Astrocyte (in vitro differentiated cells and primary cell): Measurements from ENCODE around the gene KLF11. TPM values are rescaled to one million over a fixed set of nuclear protein-coding genes. Genes with fewer than 3 reads are reported as not detected.
"Not testable (repeated sequence)": the region's sequence is repeated elsewhere in the genome, so short reads cannot be mapped to it uniquely, and the experiment has no call there.

Experiments used
- DNase-seq: peaks from one replicate; pipeline ENCODE4 v3.0.0-alpha.2; 2010; ENCODE audit warnings: low read depth
- FAIRE-seq: peaks from 2 replicates; lab custom pipeline; 2011; peaks lifted over from hg19 to GRCh38; lab: Jason Lieb, UNC
- H2AFZ ChIP-seq: 2 replicates; pipeline ENCODE4 v1.6.0; 2012; ENCODE audit warnings: low read depth, low read length, inconsistent platforms
- H3K27ac ChIP-seq: 2 replicates; pipeline ENCODE4 v1.5.1; 2011; ENCODE audit warnings: low read depth, low read length, inconsistent platforms
- H3K27me3 ChIP-seq: 2 replicates; pipeline ENCODE4 v1.6.0; 2011; ENCODE audit warnings: low read length, inconsistent platforms; ENCODE audit not compliant: insufficient read depth
- H3K36me3 ChIP-seq: 2 replicates; pipeline ENCODE4 v1.5.1; 2011; ENCODE audit warnings: low read length, inconsistent platforms; ENCODE audit not compliant: insufficient read depth
- H3K4me1 ChIP-seq: 2 replicates; pipeline ENCODE4 v1.5.1; 2011; ENCODE audit warnings: low read length, inconsistent platforms; ENCODE audit not compliant: insufficient read depth
- H3K4me2 ChIP-seq: 2 replicates; pipeline ENCODE4 v1.6.0; 2012; ENCODE audit warnings: low read length, inconsistent platforms
- H3K4me3 ChIP-seq: 2 replicates; pipeline ENCODE4 v1.5.1; 2011; ENCODE audit warnings: low read depth, mild to moderate bottlenecking, low read length, inconsistent platforms; ENCODE audit not compliant: insufficient read depth
- H3K79me2 ChIP-seq: 2 replicates; pipeline ENCODE4 v1.6.0; 2012; ENCODE audit warnings: mild to moderate bottlenecking, low read length, inconsistent platforms; ENCODE audit not compliant: insufficient read depth
- H3K9ac ChIP-seq: 2 replicates; pipeline ENCODE4 v1.6.0; 2012; ENCODE audit warnings: mild to moderate bottlenecking, low read length, inconsistent platforms
- H3K9me3 ChIP-seq: 2 replicates; pipeline ENCODE4 v1.5.1; 2012; ENCODE audit warnings: low read depth, mild to moderate bottlenecking, low read length, inconsistent platforms; ENCODE audit not compliant: insufficient read depth
- H4K20me1 ChIP-seq: 2 replicates; pipeline ENCODE4 v1.6.0; 2012; ENCODE audit warnings: low read length, inconsistent platforms; ENCODE audit not compliant: insufficient read depth
- H3K27ac Mint-ChIP-seq: one replicate; pipeline ENCODE4 v1.8.0; 2021; ENCODE audit warnings: mild to moderate bottlenecking, mixed read lengths; ENCODE audit not compliant: unreplicated experiment
- H3K27me3 Mint-ChIP-seq: one replicate; pipeline ENCODE4 v1.8.0; 2021; ENCODE audit warnings: low read depth, mixed read lengths; ENCODE audit not compliant: unreplicated experiment
- H3K36me3 Mint-ChIP-seq: one replicate; pipeline ENCODE4 v1.8.0; 2021; ENCODE audit warnings: low read depth, mixed read lengths; ENCODE audit not compliant: unreplicated experiment
- H3K4me1 Mint-ChIP-seq: one replicate; pipeline ENCODE4 v1.8.0; 2021; ENCODE audit warnings: low read depth, mixed read lengths; ENCODE audit not compliant: unreplicated experiment
- H3K4me3 Mint-ChIP-seq: one replicate; pipeline ENCODE4 v1.8.0; 2021; ENCODE audit warnings: mild to moderate bottlenecking, moderate library complexity, mixed read lengths; ENCODE audit not compliant: unreplicated experiment
- H3K9me3 Mint-ChIP-seq: one replicate; pipeline ENCODE4 v1.8.0; 2021; ENCODE audit warnings: mild to moderate bottlenecking, mixed read lengths; ENCODE audit not compliant: unreplicated experiment
- CTCF ChIP-seq: IDR thresholded peaks from 2 replicates; pipeline ENCODE4 v1.5.1; 2011; ENCODE audit warnings: low read depth, mild to moderate bottlenecking, inconsistent platforms, low read length, moderate library complexity; ENCODE audit not compliant: insufficient read depth
- EZH2 ChIP-seq: IDR thresholded peaks from 2 replicates; pipeline ENCODE4 v1.6.1; 2012; ENCODE audit warnings: mild to moderate bottlenecking, low read length, inconsistent platforms; ENCODE audit not compliant: insufficient read depth
- total RNA-seq: library from RNA; stranded (reverse); gene quantifications from 2 replicates; pipeline ENCODE4 v1.2.1, GENCODE V29; 2021

KLF11 gene
- total RNA-seq, 1 donor from 2014 or later, result 9.8 TPM

DNA sequence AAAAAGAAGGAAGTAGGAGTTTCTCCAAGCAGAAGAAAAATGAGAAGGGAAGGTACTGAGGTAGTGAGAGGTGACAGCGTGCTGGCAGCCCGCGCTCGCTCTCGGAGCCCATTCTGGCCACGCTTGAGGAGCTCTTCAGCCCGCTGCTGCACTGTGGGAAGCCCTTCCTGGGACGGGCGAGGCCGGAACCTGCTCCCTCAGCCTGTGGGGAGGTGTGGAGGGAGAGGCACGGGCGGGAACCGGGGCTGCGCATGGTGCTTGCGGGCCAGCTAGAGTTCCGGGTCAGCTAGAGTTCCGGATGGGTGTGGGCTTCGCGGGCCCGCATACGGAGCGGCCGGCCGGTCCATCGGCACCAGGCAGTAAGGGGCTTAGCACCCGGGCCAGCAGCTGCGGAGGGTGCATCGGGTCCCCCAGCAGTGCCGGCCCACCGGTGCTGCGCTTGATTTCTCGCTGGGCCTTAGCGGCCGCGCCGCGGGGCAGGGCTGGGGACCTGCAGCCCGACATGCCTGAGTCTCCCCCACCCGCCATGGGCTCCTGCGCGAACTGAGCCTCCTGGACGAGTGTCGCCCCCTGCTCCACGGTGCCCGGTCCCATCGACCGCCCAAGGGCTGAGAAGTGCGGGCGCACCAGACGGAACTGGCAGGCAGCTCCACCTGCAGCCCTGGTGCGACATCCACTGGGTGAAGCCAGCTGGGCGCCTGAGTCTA, 48.0 kb downstream of the KLF11 start:
- H3K9me3 ChIP-seq, result peaks cover 5% of the 10 kb centered on the region
- H3K79me2 ChIP-seq, result no peaks in the 10 kb centered on the region
- no peak for TF ChIP-seq CTCF
- peak; percentile 75 for TF ChIP-seq EZH2
- no peaks in the 10 kb centered on the region for H3K36me3 ChIP-seq
- no peaks in the 10 kb centered on the region for H3K36me3 Mint-ChIP-seq
- H3K9me3 Mint-ChIP-seq, result peaks cover 3% of the 10 kb centered on the region
- H3K4me3 Mint-ChIP-seq, result peak overlapping the region; percentile 70
- H2AFZ ChIP-seq, result peak overlapping the region; percentile 18
- FAIRE-seq (no peak), DNase-seq (no peak)
- no peak overlapping the region for H3K4me3 ChIP-seq
- H3K27ac ChIP-seq, result no peak overlapping the region
- H3K4me1 Mint-ChIP-seq, result no peaks in the 10 kb centered on the region
- H3K4me1 ChIP-seq, result no peaks in the 10 kb centered on the region
- peaks cover 28% of the 10 kb centered on the region for H3K27me3 Mint-ChIP-seq
- no peak overlapping the region for H3K9ac ChIP-seq
- no peaks in the 10 kb centered on the region for H4K20me1 ChIP-seq
- peaks cover 33% of the 10 kb centered on the region for H3K27me3 ChIP-seq
- no peak overlapping the region for H3K27ac Mint-ChIP-seq
- H3K4me2 ChIP-seq, result no peak overlapping the region

DNA sequence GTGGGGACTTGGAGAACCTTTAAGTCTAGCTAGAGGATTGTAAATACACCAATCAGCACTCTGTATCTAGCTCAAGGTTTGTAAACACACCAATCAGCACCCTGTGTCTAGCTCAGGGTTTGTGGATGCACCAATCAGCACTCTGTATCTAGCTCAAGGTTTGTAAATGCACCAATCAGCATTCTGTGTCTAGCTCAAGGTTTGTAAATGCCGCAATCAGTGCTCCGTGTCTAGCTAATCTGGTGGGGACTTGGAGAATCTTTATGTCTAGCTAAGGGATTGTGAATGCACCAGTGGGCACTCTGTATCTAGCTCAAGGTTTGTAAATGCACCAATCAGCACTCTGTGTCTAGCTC, 48.5 kb downstream of the KLF11 start:
- H3K36me3 Mint-ChIP-seq, H3K4me3 Mint-ChIP-seq, DNase-seq, H3K9me3 Mint-ChIP-seq, H3K27ac Mint-ChIP-seq, H2AFZ ChIP-seq, H3K4me3 ChIP-seq, H4K20me1 ChIP-seq, H3K79me2 ChIP-seq, H3K4me2 ChIP-seq, H3K27ac ChIP-seq, FAIRE-seq, H3K4me1 ChIP-seq, H3K9me3 ChIP-seq, H3K36me3 ChIP-seq, H3K4me1 Mint-ChIP-seq, H3K9ac ChIP-seq: not testable (repeated sequence)
- H3K27me3 ChIP-seq, result peaks cover 33% of the 10 kb centered on the region
- peaks cover 28% of the 10 kb centered on the region for H3K27me3 Mint-ChIP-seq

DNA sequence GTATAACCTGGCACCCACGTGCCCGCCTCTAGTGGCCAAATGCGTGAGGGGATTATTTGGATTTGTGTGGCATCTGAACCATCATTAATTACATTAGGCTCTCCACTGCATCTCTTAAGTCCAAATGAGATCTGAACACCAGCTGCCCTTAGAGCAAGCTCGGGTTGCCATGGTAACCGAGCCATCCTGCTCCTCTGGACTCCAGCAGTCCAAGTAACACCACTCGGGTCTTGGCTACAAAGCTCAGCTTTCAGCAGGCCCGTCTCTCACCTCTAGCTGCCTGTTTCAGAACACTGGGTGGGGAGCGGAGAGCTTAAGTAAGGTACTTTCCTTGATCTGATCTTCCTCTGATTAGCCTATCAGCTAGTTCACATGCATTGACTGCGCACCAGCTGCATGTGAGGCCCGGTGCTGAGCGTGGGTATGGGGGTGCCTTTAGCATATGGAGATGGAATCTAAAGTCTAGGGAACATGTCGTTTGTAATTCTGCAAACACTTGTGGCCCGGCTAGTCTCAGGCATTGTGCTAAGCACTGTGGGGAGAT, 51.0 kb downstream of the KLF11 start:
- no peak overlapping the region for H3K27ac Mint-ChIP-seq
- H3K36me3 Mint-ChIP-seq, result no peaks in the 10 kb centered on the region
- H3K36me3 ChIP-seq, result no peaks in the 10 kb centered on the region
- no peak for FAIRE-seq
- H3K27me3 ChIP-seq, result peaks cover 30% of the 10 kb centered on the region
- H3K4me3 ChIP-seq, result no peak overlapping the region
- H3K27ac ChIP-seq, result no peak overlapping the region
- peaks cover 22% of the 10 kb centered on the region for H3K27me3 Mint-ChIP-seq
- H3K9me3 Mint-ChIP-seq, result peaks cover 3% of the 10 kb centered on the region
- H4K20me1 ChIP-seq, result no peaks in the 10 kb centered on the region
- no peaks in the 10 kb centered on the region for H3K79me2 ChIP-seq
- H2AFZ ChIP-seq, result no peak overlapping the region
- H3K4me1 ChIP-seq, result no peaks in the 10 kb centered on the region
- no peaks in the 10 kb centered on the region for H3K4me1 Mint-ChIP-seq
- no peak overlapping the region for H3K4me2 ChIP-seq
- H3K9ac ChIP-seq, result no peak overlapping the region
- peaks cover 5% of the 10 kb centered on the region for H3K9me3 ChIP-seq
- no peak overlapping the region for H3K4me3 Mint-ChIP-seq
- DNase-seq, result no peak
- no peak for TF ChIP-seq EZH2
- TF ChIP-seq CTCF, result no peak
